ENCODE data around the gene PURA.

PURA gene

DNA sequence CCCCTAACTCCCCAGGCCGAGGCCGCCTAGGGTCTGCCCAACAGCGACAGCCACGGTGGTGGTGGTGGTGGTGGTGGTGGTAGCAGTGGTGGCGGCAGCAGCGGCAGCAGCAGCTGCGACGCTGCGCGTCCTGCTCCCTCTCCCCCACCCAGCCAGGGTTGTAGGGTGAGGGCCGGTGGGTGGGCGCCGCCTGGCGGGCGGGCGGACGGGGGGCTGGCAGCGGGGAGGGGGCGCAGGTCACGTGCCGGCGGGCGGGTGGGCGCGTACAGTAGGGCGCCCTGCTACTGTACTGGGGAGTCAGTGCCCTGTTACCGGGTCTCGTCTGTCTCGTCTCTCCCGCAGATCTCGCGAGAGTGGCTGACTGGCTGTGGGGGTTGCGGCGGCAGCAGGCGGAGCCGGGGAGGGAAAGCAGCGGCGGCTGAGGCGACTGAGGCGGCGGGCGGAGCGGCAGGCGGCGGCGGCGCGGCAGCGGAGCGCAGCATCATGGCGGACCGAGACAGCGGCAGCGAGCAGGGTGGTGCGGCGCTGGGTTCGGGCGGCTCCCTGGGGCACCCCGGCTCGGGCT, at the start of gene PURA:
PURA (plus strand) TSS at position 411 of the 565 bp plus-strand sequence; CDS start at position 484, 73 bp downstream.
- peak; percentile 98 for DNase-seq (ENCODE audit: low spot score)

DNA sequence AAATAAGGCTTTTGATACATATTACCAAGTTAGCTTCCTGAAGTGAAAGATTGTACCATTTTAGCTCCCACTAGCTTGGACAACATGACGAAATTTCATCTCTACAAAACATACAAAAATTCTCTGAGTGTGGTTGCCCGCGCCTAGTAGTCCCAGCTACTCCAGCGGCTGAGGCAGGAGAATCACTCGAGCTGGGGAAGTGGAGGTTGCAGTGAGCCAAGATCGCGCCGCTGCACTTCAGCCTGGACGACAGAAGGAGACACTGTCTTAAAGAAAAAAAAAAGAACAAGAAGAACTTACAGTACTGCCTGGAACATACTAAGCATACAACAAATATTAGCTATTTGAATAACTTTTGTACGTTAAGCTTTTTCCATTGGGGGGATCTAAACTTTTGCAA, 41.1 kb upstream of the PURA start:
- DNase-seq (ENCODE audit: low spot score) = no peak

DNA sequence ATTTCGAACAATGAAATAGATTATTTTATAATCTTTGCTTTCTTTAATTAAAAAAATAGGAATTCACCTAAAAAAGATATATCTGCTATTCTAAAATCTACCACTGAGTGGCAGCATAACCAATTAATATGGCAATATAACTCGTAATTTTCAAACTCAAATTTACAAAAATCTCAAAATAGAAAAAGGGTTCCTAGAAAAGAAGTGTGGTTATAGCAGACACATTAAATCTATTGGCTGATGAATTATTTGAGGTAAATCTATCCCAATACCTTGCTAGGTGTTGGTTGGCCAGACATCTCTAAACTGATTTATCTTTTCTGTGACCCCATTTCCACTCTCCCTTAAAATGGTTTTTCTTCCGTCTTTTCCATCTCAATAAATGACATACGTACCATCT, 40.6 kb upstream of the PURA start:
- peak; percentile 54 for DNase-seq (ENCODE audit: low spot score)

DNA sequence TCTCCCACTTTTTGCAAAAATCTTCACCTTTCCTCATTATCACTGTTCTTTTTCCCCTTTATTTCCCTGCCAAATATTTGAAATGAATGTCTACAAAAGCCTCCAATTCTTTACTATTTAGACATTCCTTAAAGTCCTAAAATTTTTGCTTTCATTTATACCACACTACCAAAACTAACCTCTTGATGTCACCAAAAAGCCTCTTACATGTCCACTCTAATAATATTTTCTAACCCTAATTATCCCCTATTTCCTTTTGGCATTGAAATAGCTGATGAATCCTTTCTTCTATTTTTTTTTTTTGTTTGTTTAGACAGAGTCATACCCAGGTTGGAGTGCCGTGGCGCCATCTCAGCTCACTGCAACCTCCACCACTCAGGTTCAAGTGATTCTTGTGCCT, 38.5 kb upstream of the PURA start:
- no peak for DNase-seq (ENCODE audit: low spot score)

DNA sequence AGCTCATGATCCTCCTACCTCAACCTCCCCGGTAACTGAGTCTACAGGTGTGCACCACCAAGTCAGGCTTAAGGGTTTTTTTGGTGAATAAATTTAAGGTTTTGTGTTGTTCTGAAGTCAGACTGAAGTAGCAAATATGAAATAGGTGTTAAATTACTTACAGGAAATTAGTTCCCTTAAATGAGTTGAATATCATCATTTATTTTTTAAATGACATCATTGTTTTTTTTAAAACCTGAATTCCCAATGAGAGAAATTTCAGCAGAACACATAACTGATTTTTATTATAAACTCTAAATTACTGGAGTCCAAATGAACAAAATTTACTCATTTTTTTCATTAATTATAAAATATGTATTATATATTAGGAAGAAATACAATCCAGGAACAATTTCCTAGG, 37.8 kb upstream of the PURA start:
- no peak for DNase-seq (ENCODE audit: low spot score)

DNA sequence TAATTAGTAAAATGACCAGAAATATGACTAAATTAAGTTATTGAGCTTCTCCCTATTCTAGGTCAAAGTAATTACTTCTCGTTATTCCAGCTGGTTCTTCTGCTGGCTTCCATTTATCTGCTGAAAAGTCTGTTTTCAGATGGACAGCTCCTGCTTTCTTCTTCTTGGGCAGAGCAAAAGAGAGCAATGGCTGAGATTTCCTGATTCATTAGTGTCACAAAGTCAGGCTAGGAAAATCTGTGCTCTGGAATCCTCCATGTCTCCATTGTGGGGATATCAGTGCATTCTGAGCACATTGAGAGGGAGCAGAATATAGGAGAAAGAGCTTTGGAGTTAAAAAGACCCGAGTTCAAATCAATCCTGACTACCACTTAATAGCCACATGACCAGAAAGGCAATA, 37.1 kb upstream of the PURA start:
- no peak for DNase-seq (ENCODE audit: low spot score)

DNA sequence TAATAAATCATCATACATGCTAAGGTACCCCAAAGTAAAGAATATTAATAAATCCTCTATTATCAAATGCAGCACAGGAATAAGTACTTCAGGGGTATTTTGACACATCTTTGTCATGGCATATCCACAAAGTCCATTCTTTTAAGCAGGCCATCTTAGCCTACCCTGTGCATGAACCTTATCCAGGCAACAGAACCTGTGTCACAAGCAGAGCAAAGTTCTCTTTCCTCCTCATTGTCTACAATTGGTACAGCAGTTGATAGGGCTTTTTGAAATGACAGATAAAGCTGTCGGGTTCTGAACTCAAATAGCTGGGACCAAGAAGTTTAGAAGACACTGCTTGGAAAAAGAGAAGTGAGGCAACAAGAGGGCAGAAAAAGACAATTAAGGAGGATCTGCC, 30.8 kb upstream of the PURA start:
- DNase-seq (ENCODE audit: low spot score) = no peak

DNA sequence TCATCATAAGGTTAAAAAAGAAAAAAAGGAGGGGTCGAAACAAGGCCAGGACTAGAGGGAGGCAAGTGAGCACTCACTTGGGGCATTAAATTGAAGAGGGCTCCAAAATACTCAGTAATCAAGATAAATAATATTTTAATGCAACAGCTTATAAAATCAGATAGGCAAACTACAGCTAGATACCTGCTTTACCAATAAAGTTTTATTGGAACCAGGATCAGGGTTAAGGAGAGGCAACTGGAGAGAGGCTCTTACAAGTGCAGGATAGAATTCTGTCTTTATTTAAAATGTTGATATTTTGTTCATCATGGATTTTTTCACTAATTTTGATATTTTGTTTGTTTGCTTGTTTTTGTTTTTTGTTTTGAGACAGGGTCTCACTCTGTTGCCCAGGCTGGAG, 30.3 kb upstream of the PURA start:
- DNase-seq (ENCODE audit: low spot score) = no peak

DNA sequence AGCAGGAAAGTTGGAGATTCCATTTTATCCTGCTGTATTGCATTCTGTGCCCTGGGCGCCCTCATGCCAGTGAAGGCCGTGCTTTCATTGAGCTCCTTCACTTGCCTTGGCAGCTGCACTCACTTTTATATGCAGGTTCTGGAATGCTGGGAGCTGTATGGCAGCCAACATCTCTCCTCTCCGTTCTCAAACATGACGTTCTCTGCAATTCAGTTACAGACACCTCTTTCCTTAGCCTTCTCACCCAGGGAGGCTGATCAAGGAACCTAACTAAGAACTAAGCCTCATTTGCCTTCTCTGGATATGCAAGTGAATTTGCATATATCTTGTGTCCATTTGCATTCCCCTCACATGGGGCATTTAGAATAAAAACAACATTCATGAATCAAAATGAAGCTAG, 29.4 kb upstream of the PURA start:
- DNase-seq (ENCODE audit: low spot score) = no peak

DNA sequence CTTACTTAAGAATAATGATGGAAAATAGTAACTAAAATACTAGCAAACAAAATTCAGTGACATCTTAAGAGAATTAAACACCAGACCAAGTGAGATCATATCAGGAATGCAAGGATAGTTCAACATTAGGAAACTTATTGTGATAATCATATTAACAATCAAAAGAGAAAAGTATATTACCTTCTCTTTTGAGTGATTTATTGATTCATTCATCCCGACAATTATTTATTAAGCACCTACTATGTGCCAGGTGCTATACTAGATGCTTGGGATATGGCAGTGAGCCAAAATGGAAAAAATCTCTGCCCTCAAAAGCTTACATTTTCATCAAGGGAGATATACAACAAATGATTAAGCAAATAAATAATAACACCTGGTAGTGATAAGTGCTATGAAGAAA, 23.7 kb upstream of the PURA start:
- DNase-seq (ENCODE audit: low spot score) = no peak

DNA sequence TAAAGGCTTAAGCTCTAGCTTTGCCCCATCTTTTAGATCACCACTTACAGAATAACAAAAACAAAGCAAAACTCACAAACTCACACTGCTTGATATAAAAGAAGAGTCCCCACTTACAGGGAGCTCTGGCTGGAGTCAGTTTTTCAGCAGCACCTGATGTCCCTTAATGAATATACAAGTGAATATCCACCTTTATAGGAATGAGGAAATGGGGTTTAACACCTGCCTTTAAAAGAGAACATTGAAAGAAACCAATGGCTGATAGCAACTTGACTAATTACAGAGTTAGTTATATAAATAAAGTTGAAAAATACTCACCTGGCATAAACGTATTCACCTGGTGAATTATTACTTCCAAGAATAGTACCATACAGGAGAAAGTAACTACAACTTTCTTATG, 20.7 kb upstream of the PURA start:
- DNase-seq (ENCODE audit: low spot score) = no peak

DNA sequence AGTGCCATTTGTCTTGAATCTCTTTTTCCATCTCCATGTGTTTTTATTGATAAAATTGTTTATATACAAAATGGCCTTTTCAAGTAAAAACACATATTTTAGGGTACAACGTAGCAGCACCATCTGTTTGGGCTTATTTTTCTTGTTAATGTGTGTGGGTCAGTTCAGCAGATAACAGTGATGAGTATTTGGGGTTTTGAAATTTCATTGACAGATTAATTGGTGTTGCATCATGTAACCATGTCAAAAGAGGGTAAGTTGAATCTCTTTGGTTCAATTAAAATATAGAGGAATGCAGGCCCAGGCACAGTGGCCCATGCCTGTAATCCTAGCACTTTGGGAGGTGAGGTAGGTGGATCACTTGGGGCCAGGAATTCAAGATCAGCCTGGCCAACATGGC, 20.0 kb upstream of the PURA start:
- DNase-seq (ENCODE audit: low spot score) = no peak

DNA sequence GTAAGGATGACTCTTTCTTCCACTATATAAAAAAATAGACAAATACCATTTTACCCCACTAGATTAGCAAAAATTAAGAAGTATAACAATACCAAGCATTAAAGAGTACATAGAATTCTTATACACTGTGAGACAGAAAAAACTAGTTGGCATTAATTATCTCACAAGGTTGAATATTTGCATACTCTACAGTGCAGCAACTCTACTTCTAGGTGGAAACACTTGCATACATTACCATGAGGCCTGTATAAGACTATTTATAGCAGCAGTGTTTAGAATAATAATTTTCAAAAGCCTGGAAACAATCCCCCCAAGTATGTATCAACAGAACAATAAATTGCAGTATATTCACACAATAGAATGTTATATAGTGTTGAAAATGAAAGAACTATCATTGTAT, 19.0 kb upstream of the PURA start:
- DNase-seq (ENCODE audit: low spot score) = no peak

DNA sequence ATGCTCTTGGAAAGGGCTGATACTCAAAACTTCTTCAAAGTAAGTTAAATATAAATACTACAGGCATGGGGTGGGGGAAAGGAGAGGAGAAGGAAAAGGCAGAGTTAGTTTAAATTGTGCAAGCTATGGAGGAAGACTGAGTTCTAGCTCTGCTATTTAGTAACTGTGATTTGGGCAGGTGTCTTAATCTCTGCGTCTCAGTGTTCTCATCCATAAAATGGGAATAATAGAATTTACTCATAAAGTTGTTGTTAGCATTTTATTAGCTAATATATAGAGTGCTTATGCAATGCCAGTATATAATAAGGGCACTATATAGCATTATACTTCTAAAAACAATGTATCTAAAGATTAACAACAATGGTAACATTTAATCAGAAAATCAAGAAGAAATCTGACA, 12.7 kb upstream of the PURA start:
- no peak for DNase-seq (ENCODE audit: low spot score)

DNA sequence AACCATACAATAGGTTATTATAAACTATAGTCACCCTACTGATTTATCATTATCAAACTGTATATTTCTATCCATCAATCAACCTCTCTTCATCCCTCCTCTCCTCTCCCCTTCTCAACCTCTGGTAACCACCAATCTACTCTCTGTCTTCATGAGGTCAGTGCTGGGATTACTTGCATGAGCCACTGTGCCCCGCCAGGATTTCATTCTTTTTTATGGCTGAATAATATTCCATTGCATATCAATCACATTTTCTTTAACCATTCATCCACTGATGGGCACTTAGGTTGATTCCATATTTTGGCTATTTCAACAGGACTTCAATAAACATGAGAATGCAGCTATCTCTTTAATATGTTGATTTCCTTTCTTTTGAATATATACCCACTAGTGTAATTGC, 10.8 kb upstream of the PURA start:
- DNase-seq (ENCODE audit: low spot score) = no peak

DNA sequence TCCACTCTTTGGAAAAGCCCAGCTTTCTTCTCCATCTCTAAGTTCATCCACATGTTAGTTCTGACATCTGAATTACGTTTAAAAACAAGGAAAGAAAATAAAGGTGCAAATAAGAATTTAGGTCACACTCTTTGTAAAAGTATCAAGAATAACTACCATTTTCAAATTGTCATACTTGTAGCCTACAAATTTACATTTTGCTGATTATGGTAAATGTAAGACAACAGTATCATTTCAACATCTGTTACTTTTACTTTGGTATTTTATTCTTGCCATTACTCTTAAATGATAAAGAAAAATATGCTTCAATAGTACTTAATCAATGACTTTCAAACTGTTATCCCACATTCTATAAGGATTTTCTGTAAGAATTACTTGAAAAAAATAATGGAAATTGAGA, 9.8 kb upstream of the PURA start:
- no peak for DNase-seq (ENCODE audit: low spot score)

DNA sequence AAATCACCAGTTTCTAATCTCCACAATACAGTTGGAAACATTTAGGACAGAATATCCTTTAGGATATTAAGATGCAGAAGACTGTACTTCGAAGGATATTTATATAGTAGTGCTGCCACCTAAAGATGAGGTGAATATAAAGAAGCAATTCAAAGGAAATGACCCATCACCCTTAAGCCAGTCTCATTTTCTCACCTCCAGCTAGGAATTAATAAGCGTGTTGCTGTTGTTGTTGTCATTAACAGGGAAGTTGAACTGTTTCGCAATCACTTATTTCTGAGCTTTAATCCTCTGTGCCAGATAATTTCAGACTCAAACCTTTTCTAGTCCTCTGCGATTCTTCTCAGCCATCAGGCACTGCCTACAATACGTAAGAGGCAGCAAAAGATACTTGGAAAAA, 7.8 kb upstream of the PURA start:
- no peak for DNase-seq (ENCODE audit: low spot score)

DNA sequence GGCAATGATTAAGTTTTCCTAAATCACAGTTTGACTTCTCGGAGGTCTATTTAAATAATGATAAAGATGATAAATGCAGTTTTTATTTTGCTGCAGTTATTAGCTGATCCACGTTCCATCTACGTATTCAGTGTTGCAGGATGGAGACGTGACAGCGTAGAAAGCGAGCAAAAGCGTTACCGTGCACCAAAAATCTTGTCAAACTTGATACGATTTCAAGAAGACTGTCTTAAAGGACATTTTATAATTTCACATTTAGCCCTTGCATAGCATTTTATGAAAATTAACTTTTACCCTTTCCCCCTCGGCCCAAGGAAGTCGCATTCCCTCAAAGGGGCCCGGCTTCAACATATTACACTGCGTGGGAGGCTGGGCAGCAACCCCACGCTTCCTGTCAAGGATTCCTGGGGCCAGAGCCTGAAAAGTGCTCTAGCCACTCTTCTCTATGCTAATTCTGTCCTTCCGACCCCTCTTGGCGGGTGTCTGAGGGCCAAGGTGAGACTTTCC, 7.1 kb upstream of the PURA start:
- no peak for DNase-seq (ENCODE audit: low spot score)

DNA sequence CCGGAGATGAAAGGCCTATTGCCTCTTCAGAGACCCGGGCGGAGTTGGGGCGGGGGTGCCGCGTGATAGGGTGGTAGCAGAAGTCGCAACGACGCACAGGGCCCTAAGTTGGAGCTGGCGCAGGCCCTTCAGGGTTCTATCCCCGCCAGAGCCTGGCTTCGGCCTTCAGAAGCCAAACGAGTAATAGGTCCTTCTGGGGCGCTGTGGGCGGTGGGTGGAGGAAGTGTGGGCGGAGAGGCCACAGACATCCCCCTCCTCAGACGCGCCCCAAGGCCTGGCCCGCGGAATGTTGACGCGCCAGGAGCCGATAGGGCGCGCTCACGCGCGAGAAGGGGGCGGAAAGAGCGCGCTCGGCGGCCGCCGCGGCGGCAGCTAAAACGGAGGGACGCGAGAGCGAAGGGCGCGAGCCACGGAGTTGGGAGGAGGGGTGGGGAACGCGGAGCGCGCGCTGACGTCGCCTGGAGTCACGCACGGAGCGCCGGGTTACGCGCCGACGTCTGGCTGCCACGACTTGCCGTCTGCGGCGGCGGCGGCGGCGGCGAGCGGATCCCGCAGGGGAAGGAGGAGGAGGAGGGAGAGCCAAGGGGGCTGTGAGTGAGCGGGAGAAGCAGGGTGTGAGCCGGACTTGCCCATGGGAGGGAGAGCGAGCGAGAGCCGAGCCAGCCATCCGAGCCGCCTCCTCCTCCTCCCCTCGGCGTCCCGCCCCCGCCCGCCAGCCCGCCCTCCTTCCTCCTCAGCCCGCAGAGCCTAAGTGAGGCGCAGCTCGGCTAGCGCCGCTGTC, 6.4 kb upstream of the PURA start:
- DNase-seq (ENCODE audit: low spot score) = peak; percentile 94

DNA sequence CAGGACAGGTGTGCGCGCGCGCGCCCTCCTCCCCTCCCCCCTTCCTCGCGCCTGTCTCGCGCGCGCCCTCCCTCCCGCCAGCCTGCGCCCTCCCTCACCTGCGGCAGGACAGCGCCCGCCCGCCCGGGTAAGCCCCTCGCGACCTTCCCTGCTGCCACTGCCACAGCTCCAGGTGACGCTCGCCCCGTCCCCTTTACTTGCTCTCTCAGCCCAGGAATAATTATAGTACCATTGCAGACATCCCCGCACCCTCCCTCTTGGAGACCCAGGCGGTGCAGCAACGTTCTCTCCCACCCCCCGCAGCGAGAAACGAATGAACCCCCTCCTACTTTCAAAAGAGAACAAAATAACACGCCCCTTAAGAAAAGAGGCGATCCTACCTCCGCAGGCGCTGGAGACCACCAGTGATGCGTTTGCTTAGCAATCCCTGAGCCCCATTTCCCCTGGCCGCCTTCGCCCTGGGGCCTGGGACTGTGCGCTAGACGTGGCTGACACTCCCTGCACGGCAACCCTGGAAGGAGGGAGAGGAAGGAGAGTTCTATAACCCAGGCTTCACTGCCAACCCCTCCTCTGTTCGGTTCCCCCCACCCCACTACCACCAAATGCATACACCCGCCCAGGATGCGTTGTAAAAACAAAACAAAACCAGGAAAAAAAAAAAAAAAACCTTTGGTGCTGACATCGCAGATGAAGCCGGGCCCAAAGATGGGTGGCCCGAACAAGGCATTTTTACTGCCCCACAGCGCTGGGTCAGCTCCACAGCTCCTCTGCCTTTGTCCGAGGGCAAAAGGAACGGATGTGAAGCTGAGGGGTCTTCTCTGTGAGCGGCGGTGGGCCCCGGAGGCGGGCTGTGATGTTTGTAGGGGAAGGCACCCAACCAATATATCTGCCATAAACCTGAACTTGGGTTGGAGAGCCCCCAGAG, 5.6 kb upstream of the PURA start:
- peak; percentile 4 for DNase-seq (ENCODE audit: low spot score)

DNA sequence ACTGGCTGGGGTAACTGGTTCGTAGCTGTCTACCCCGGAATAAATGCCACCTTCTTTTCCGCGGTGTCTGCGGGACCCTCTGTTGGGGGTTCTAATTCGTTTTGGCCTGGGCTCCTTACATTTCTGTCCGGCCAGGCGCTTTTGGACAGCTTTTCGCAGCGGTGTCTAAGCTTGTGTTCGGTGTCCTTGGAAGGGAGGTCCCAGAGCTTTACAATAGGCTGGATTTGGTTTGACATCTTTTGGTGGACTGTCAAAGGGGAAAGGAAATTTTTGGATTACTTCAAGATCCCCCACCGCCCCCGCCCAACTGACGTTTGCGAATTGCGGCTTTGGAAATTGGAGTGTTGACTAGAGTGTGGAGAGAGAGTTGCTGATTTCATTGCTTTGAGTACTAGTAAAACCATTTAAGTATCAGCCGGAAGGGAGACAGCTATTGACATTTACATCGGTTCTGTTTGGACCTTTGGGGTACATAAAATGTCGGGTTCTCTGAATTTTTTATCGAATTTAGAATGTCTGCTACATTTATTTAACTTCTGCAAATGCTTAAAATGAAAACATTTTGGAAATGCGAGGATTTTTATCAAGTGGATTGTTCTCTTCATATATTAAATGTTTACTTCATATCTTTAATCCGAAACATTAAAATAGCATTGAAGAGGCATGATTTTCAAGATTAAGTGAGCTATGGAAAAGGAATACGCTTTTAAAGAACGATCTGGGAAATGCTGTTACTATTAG, 4.7 kb upstream of the PURA start:
- DNase-seq (ENCODE audit: low spot score) = no peak
